Pancreas (tissue), 10 donors: ENCODE results near the gene SFMBT2. TPM values are rescaled to one million over a fixed set of nuclear protein-coding genes. Genes with fewer than 3 reads are reported as not detected.

ENCODE experiments used
- ATAC-seq, 4 donors: fragments of 200-7000 bp; cut with Tn5 transposase; one replicate each; pipeline versions ENCODE4 v1.8.0 to v1.9.1; 2020; ENCODE audit warnings: mild to moderate bottlenecking in 4 of 4, moderate library complexity in 4 of 4
- DNase-seq, 6 donors: peaks; one replicate each; pipeline ENCODE4 v3.0.0-alpha.2; 2020
- FAIRE-seq: peaks from 2 replicates; lab custom pipeline; 2012; peaks lifted over from hg19 to GRCh38; lab: Jason Lieb, UNC
- H3K27ac ChIP-seq, 4 donors: fragments of 200-600 bp; sonication (generic); 1 replicate in 3 of 4; 2 replicates in 1 of 4; pipeline versions ENCODE4 v1.5.0 to v1.8.0; 2020
- H3K27me3 ChIP-seq, 4 donors: fragments of 200-600 bp; one replicate each; pipeline ENCODE4 v1.8.0; 2021
- H3K36me3 ChIP-seq, 3 donors: fragments of 200-600 bp; sonication (generic) in 1 of 3; one replicate each; pipeline versions ENCODE4 v1.5.0 to v1.8.0; 2020 to 2021
- H3K4me1 ChIP-seq, 3 donors: fragments of 200-600 bp; one replicate each; pipeline ENCODE4 v1.8.0; 2021
- H3K4me3 ChIP-seq, 4 donors: fragments of 200-600 bp; sonication (generic) in 2 of 4; one replicate each; pipeline versions ENCODE4 v1.5.0 to v1.8.0; 2020 to 2021
- H3K9me3 ChIP-seq, 4 donors: fragments of 200-600 bp; one replicate each; pipeline ENCODE4 v1.8.0; 2021
- WGBS, 2 donors: extraction: QIAGEN DNeasy Blood & Tissue Kit; methylation state at CpG; one replicate each; pipeline ENCODE4 v1.1.7; 2013; 5-methylcytosine and 5-hydroxymethylcytosine counted together
- intact Hi-C, 3 donors: fragments of 100-400 bp; cut with DNase I; formaldehyde crosslinking; loops; one replicate each; pipeline versions ENCODE4 v1.11.1 to v1.14.2; 2022
- polyA plus RNA-seq, 2 donors: library from polyadenylated mRNA; stranded (reverse); fragments of 200-250 nt; gene quantifications; one replicate each; pipeline ENCODE4 v1.2.3, GENCODE V29; 2013
- total RNA-seq, 6 donors: library from RNA; stranded (reverse); fragmentation: NEBNext Ultra II Directional in 4 of 6; extraction: Animal tissue kit (Norgen Biotek cat#: 25700) in 4 of 6; gene quantifications; one replicate each; pipeline versions ENCODE4 v1.2.1 to v1.2.4, GENCODE V29; 2021 to 2023
- TF ChIP-seq, protein P1 (sequence below), 4 donors: fragments of 200-600 bp; sonication (generic) in 3 of 4; IDR thresholded peaks; one replicate each; pipeline versions ENCODE4 v1.5.0 to v1.8.0; 2021; ENCODE audit warnings: antibody characterized with exemption in 4 of 4
- donor health status: healthy with polysubstance abuse.
- donor health status: DM: no; HTN: no; CAD: no; lungs with moderate emphysema.
- donor health status: DM: no; HTN: no; CAD: no.
- donor health status: control.
- donor health status: control.
- donor health status: Bipolar disorder and iron deficiency.
- donor health status: DM: yes; HTN: yes; CAD: no.
- donor health status: DM: no; HTN: no; CAD: no.
- donor health status: DM: no; HTN: no; CAD: no.
- donor health status: DM: yes; HTN: yes; CAD: no.

Gene SFMBT2
- total and polyA plus RNA-seq, 8 donors: 0.65 to 9.4 (median 1.9) TPM

DNA sequence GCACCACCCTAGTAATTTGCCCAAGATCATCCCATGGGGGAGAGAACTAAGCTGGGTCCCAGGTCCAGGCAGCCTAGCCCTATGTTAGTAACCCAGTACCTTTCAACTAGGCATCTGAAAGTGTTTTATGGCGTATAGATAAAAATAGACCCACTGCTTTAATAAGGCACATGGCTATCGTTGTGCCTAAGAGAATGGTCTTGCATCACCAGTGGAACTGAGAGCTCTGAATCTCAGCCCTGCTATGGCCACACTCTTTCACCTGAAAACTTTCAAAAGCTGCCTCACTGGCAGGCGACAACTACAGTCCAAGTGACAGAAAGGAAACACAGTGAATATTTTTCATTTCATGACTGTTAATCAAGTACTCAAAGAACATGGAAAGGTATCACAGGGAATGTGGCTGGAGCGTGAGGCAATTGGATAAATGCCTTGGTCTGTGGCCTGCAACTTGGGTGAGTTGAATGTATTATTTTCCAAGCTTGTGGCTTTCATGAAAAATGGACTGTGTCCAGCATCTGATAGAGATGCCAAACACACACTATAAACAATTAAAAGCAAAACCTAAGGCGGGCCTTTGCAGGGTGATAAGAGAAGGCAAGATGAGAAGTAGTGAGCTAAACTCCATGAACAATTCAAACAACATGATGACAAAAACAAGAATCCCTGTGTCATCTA, 18.0 kb upstream of the SFMBT2 start:
- H3K27me3 ChIP-seq: no peaks in the 10 kb centered on the region
- no peak overlapping the region for H3K27ac ChIP-seq
- no peak overlapping the region for H3K4me3 ChIP-seq
- TF ChIP-seq, protein P1, sequence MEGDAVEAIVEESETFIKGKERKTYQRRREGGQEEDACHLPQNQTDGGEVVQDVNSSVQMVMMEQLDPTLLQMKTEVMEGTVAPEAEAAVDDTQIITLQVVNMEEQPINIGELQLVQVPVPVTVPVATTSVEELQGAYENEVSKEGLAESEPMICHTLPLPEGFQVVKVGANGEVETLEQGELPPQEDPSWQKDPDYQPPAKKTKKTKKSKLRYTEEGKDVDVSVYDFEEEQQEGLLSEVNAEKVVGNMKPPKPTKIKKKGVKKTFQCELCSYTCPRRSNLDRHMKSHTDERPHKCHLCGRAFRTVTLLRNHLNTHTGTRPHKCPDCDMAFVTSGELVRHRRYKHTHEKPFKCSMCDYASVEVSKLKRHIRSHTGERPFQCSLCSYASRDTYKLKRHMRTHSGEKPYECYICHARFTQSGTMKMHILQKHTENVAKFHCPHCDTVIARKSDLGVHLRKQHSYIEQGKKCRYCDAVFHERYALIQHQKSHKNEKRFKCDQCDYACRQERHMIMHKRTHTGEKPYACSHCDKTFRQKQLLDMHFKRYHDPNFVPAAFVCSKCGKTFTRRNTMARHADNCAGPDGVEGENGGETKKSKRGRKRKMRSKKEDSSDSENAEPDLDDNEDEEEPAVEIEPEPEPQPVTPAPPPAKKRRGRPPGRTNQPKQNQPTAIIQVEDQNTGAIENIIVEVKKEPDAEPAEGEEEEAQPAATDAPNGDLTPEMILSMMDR (IDR thresholded peaks at IDR 0.05): no peak
- FAIRE-seq (no peak), ATAC-seq (no peak), DNase-seq (no peak)
- H3K4me1 ChIP-seq: no peaks in the 10 kb centered on the region
- intact Hi-C loops: no loop called here
- no peaks in the 10 kb centered on the region for H3K9me3 ChIP-seq
- H3K36me3 ChIP-seq: no peaks in the 10 kb centered on the region
- WGBS, 2 donors: 63 to 71% methylated on average over 5 of the region's 5 CpGs

DNA sequence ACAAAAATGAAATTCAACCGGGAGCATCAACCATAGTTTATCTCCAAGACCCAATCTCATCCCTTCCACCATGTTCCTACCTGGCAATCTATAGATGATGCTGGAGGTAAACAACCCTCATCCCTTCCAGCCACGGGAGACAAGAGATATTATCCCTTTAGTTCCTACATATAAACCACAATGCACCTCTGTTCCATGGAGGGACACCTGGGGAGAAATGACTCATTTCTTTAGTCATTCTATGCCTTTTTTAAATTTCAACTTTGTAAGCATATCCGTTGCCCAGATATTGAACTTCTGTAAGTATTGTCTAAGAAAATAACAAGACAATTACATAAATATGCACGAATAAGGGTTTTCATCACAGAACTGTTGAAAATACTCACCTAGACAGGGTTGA, 15.5 kb upstream of the SFMBT2 start:
- intact Hi-C loops: no loop called here
- TF ChIP-seq, protein P1 (IDR thresholded peaks at IDR 0.05): no peak
- DNase-seq (no peak), FAIRE-seq (no peak), ATAC-seq (no peak)
- Histone ChIP-seq H3K4me3 (no peak overlapping the region), H3K36me3 (no peaks in the 10 kb centered on the region), H3K27me3 (no peaks in the 10 kb centered on the region), H3K9me3 (no peaks in the 10 kb centered on the region), H3K27ac (no peak overlapping the region), H3K4me1 (no peaks in the 10 kb centered on the region)
- WGBS, 2 donors: 60 to 75% methylated on average over 4 of the region's 4 CpGs

- DNase-seq: no peak
Observed at GRCh38 chr10:7425691-7426090, 14.9 kb upstream of the SFMBT2 start.

DNA sequence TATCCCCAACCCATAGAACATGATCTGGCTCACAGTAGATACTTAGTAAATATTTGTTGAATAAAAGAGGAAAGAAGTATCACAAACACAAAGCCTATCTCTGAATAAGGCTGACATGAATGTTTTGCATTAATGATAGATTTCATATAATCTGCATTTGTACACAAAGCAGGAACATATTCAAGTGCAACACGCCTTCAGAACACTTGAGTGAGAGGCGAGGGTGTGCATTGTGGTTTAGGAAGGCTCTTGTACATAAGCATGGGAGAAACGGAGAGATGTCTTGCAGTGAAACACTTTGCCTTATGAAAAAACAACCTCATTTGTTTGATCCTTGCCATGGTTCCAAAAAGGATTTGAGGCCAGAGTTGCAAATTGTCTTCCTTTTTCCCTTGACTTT, 14.1 kb upstream of the SFMBT2 start:
- WGBS, 2 donors: 53 to 68% methylated on average over 3 of the region's 3 CpGs
- H3K36me3 ChIP-seq: no peaks in the 10 kb centered on the region
- no peak overlapping the region for H3K27ac ChIP-seq
- DNase-seq (no peak), ATAC-seq (no peak), FAIRE-seq (no peak)
- H3K27me3 ChIP-seq: no peaks in the 10 kb centered on the region
- intact Hi-C loops: no loop called here
- H3K4me1 ChIP-seq: no peaks in the 10 kb centered on the region
- H3K4me3 ChIP-seq: no peak overlapping the region
- TF ChIP-seq, protein P1 (IDR thresholded peaks at IDR 0.05): no peak
- no peaks in the 10 kb centered on the region for H3K9me3 ChIP-seq

More at GRCh38 chr10:7425691-7426090, 14.9 kb upstream of the SFMBT2 start:
- ATAC-seq (no peak), FAIRE-seq (no peak)
- Histone ChIP-seq H3K4me1 (no peaks in the 10 kb centered on the region), H3K27me3 (no peaks in the 10 kb centered on the region), H3K9me3 (no peaks in the 10 kb centered on the region), H3K27ac (no peak overlapping the region), H3K4me3 (no peak overlapping the region), H3K36me3 (no peaks in the 10 kb centered on the region)
- 73 to 93% methylated on average over 5 of the region's 5 CpGs for WGBS, 2 donors
- TF ChIP-seq, protein P1 (IDR thresholded peaks at IDR 0.05): no peak
- intact Hi-C loops: no loop called here

GRCh38 chr10:7424315-7424714, 13.5 kb upstream of the SFMBT2 start:
- intact Hi-C loops: no loop called here
- H3K9me3 ChIP-seq: no peaks in the 10 kb centered on the region
- FAIRE-seq (no peak), DNase-seq (no peak), ATAC-seq (peak in 1 of 4 donors; percentile 16)
- TF ChIP-seq, protein P1 (IDR thresholded peaks at IDR 0.05): no peak
- no peaks in the 10 kb centered on the region for H3K27me3 ChIP-seq
- no peak overlapping the region for H3K4me3 ChIP-seq
- no peaks in the 10 kb centered on the region for H3K36me3 ChIP-seq
- H3K4me1 ChIP-seq: no peaks in the 10 kb centered on the region
- 46 to 52% methylated on average over 12 of the region's 12 CpGs for WGBS, 2 donors
- no peak overlapping the region for H3K27ac ChIP-seq
